GM23338 (cell line): ENCODE data around the gene GMEB2.

Source experiments
- CREB1 ChIP-seq: fragments of 250-450 bp; sonication (Bioruptor Pico); IDR thresholded peaks from 2 replicates; pipeline ENCODE4 v1.5.0; 2020; ENCODE audit warnings: low read depth, mild to moderate bottlenecking, moderate library complexity
- EZH2 ChIP-seq: fragments of 200-600 bp; sonication (generic); IDR thresholded peaks from one replicate; pipeline ENCODE4 v1.8.0; 2017; ENCODE audit warnings: antibody characterized with exemption, mild to moderate bottlenecking, low read depth; ENCODE audit not compliant: unreplicated experiment
- EZH2phosphoT487 ChIP-seq: fragments of 200-600 bp; sonication (generic); IDR thresholded peaks from one replicate; pipeline ENCODE4 v1.8.1; 2018; ENCODE audit warnings: antibody characterized with exemption; ENCODE audit not compliant: unreplicated experiment
- JUNB ChIP-seq: IDR thresholded peaks from one replicate; pipeline ENCODE4 v1.6.1; 2016; ENCODE audit warnings: antibody characterized with exemption; ENCODE audit not compliant: unreplicated experiment
- POLR2AphosphoS5 ChIP-seq: IDR thresholded peaks from 2 replicates; pipeline ENCODE4 v1.6.1; 2016; ENCODE audit warnings: antibody characterized with exemption, low read depth
- ZNF331 ChIP-seq: fragments of 250-450 bp; sonication (Bioruptor Pico); IDR thresholded peaks from 2 replicates; pipeline ENCODE4 v1.5.0; 2020; ENCODE audit warnings: low read depth, mild to moderate bottlenecking, moderate library complexity
- TF ChIP-seq, protein P1 (sequence below), 2 experiments: fragments of 200-600 bp in 1 of 2; sonication (generic) in 1 of 2; conservative IDR thresholded peaks; 2 replicates each; pipeline versions ENCODE4 v1.5.1 to v1.6.1; 2016 to 2017; ENCODE audit warnings: antibody characterized with exemption in 2 of 2, low read depth in 2 of 2, mild to moderate bottlenecking in 2 of 2, moderate library complexity in 1 of 2
- TF ChIP-seq, protein P2 (sequence below): IDR thresholded peaks from one replicate; pipeline ENCODE4 v1.6.1; 2018; ENCODE audit warnings: antibody characterized with exemption; ENCODE audit not compliant: unreplicated experiment
- TF ChIP-seq, protein P3 (sequence below): IDR thresholded peaks from 2 replicates; pipeline ENCODE4 v1.6.1; 2016; ENCODE audit warnings: antibody characterized with exemption

DNA sequence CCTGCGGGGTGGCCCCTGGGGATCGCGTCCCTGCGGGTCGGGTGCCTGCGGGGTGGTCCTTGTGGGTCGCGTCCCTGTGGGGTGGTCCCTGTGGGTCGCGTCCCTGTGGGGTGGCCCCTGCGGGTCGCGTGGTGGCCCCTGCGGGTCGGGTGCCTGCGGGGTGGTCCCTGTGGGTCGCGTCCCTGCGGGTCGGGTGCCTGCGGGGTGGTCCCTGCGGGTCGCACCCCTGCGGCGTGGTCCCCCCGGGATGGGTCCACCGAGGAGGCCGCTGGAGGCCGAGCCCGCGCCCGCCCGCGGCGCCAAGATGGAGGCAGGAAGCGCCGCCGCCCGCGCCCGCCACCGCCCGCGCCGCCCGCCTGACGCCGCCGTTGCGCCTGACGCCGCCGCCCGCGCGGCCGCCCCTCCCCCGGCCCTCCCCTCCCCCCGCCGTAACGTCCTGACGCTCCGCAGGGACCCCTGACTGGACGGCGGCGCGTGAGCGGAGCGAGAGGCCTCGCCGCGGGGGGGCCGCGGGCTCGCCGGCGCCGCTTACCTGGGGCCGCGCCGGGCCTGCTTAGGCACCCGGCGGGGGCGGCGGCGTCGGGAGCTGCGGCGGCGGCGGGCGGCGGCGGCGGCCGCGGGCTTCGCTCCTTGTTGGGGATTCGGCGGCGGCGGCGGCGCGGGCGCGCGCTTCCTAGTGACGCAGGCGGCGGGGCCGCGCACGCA lies at the start of gene GMEB2:
- TF ChIP-seq, protein P1, sequence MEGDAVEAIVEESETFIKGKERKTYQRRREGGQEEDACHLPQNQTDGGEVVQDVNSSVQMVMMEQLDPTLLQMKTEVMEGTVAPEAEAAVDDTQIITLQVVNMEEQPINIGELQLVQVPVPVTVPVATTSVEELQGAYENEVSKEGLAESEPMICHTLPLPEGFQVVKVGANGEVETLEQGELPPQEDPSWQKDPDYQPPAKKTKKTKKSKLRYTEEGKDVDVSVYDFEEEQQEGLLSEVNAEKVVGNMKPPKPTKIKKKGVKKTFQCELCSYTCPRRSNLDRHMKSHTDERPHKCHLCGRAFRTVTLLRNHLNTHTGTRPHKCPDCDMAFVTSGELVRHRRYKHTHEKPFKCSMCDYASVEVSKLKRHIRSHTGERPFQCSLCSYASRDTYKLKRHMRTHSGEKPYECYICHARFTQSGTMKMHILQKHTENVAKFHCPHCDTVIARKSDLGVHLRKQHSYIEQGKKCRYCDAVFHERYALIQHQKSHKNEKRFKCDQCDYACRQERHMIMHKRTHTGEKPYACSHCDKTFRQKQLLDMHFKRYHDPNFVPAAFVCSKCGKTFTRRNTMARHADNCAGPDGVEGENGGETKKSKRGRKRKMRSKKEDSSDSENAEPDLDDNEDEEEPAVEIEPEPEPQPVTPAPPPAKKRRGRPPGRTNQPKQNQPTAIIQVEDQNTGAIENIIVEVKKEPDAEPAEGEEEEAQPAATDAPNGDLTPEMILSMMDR (conservative IDR thresholded peaks at IDR 0.05; ENCODE audit: low read depth in 2 of 2): no peak
- TF ChIP-seq EZH2phosphoT487 (no peak), POLR2AphosphoS5 (peak; percentile 41; the same call in 1 of the 2 replicates), EZH2 (no peak), CREB1 (CRISPR knock-in tag) (no peak), ZNF331 (CRISPR knock-in tag) (no peak), JUNB (no peak)
- TF ChIP-seq, protein P2, sequence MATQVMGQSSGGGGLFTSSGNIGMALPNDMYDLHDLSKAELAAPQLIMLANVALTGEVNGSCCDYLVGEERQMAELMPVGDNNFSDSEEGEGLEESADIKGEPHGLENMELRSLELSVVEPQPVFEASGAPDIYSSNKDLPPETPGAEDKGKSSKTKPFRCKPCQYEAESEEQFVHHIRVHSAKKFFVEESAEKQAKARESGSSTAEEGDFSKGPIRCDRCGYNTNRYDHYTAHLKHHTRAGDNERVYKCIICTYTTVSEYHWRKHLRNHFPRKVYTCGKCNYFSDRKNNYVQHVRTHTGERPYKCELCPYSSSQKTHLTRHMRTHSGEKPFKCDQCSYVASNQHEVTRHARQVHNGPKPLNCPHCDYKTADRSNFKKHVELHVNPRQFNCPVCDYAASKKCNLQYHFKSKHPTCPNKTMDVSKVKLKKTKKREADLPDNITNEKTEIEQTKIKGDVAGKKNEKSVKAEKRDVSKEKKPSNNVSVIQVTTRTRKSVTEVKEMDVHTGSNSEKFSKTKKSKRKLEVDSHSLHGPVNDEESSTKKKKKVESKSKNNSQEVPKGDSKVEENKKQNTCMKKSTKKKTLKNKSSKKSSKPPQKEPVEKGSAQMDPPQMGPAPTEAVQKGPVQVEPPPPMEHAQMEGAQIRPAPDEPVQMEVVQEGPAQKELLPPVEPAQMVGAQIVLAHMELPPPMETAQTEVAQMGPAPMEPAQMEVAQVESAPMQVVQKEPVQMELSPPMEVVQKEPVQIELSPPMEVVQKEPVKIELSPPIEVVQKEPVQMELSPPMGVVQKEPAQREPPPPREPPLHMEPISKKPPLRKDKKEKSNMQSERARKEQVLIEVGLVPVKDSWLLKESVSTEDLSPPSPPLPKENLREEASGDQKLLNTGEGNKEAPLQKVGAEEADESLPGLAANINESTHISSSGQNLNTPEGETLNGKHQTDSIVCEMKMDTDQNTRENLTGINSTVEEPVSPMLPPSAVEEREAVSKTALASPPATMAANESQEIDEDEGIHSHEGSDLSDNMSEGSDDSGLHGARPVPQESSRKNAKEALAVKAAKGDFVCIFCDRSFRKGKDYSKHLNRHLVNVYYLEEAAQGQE: no peak
- TF ChIP-seq, protein P3, sequence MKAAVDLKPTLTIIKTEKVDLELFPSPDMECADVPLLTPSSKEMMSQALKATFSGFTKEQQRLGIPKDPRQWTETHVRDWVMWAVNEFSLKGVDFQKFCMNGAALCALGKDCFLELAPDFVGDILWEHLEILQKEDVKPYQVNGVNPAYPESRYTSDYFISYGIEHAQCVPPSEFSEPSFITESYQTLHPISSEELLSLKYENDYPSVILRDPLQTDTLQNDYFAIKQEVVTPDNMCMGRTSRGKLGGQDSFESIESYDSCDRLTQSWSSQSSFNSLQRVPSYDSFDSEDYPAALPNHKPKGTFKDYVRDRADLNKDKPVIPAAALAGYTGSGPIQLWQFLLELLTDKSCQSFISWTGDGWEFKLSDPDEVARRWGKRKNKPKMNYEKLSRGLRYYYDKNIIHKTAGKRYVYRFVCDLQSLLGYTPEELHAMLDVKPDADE: no peak
